Renal pelvis (tissue), 4 donors: ENCODE data around the gene IL18BP. TPM values are rescaled to one million over a fixed set of nuclear protein-coding genes. Genes with fewer than 3 reads are reported as not detected.

Experiments used
- DNase-seq: peaks from one replicate; pipeline ENCODE4 v3.0.0-alpha.2; 2013
- polyA plus RNA-seq, 3 donors: library from polyadenylated mRNA; unstranded; fragments of 120-200 nt; gene quantifications; one replicate each; pipeline ENCODE4 v1.2.1, GENCODE V29; 2013; ENCODE audit not compliant: insufficient read length in 3 of 3

IL18BP gene
- polyA plus RNA-seq, 3 donors: 8.1 to 16.5 (median 11.6) TPM

DNA sequence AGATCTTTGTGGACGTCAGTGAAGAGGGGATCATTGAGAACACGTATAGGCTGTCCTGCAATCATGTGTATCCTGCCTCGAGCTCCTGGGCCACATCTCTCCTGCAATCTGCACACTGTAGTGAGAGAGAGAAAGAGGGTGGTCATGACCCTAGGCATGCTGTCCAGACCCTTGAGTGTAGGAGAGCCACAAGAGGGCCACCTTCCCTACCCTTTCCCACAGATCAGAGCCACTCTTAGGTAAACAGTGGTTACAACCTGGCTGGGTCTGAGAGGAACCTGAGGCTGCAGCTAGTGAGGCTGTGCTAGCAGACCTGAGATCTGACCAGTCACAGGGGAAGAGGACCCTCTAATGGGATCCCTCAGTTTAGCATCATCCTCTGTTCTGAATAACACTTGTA is 3.9 kb upstream of the IL18BP start:
- no peak for DNase-seq

DNA sequence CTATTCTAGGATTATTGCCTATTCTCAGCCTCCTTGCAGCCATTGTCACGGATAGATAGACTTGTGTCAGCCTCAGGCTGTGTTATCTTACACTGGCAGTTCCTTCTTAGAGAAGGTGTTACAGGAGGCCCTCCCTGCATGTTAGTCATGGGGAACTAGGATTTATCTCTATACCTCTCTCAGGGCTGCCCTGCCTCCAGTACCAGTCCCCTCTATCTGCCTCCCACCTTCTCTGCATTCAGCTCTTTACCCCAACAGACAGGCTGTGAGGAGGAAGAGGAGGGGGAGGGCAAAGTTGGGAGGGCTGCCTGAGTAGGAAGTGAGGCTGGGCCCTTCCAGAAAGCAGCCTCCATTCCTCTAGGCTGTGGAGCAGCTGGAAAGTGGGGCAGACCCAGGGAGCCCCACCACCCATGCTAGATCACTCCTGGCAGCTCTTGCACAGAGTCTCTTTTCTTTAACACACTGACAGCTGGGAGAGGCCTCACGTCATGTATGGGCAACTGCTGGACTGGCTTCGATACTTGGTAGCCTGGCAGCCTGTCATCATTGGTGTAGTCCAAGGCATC is 2.9 kb upstream of the IL18BP start:
- no peak for DNase-seq

DNA sequence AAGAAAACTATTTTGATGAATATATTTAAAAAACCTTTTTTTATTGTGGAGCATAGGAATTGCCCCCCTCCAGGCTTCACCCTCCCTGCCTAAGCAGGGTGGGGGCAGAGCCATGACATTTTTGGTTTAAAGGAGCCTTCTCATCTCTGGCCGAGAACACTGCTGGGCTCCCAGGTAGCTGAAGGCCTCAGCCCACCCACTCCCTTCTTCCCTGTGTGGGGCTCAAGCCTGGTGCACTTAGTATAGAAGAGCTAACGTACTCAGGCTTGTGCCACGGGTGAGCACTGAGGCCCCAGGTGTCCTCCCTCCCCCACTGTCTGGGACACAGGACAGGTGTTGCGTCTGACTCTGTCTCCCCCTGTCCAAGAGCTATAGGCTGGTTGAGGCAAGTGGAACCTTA is 2.2 kb upstream of the IL18BP start:
- DNase-seq: no peak

DNA sequence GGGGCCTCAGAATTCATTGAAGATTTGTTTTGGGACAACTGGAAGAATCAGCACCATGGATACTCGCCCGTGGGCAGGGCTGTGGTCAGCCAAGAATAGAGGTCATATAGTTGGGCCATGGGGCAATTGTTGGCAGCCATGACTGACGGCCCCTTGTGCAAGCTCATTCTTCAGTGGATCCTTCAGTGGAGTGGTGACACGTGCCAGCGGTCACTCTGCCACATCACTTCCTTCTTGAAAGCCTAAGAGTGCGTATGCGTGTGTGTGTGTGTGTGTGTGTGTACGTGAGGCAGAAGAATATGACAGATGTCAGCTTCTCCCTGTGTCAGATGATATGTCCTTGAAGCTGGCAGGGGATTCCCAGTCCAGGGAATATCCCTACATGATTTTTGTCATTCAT is 1.8 kb upstream of the IL18BP start:
- DNase-seq: no peak

DNA sequence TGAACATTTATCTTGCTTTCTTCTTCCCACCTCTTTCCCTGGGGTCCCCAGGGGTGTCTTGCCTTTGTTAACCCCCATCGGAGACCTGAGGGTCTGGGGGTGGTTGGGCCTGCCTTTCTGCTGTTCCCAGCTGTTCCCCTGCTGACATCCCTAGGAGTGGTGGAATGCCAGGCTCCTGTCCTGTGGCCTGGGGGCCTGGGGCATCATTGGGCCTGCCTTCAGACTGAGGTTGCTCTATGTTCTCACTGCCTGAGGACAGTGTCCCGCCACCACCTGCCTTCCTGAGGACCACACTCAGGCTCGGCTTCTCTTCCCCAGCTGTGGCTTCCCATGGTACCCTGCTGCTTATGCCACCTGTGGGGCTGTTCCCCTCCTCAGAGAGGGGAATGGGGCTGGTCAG is 1.1 kb upstream of the IL18BP start:
- no peak for DNase-seq

DNA sequence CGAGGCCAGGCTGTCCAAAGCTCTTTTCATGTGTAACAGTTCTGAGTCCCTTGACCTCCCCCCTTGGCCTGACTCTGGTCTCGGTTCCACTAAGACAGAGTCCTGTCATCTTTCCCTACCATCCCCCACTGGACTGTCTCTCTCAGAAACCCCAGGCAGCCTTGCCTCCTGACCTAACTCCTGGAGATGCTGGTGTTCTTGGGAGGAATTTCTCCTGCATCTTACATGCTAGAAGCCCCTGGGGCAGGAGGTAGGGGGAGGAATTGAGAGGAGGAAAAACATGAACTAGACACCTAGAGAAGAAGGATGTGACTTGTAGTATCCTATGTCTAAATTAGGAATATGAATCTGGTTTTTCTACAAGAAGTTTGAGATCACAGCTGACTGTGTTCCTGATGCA is 648 bp upstream of the IL18BP start:
- no peak for DNase-seq

DNA sequence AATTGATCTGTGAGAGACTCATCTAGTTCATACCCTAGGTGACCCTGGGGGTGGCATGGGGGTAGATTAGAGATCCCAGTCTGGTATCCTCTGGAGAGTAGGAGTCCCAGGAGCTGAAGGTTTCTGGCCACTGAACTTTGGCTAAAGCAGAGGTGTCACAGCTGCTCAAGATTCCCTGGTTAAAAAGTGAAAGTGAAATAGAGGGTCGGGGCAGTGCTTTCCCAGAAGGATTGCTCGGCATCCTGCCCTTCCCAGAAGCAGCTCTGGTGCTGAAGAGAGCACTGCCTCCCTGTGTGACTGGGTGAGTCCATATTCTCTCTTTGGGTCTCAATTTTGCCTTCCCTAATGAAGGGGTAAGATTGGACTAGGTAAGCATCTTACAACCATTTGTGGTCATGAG is 653 bp downstream of the IL18BP start:
- no peak for DNase-seq

DNA sequence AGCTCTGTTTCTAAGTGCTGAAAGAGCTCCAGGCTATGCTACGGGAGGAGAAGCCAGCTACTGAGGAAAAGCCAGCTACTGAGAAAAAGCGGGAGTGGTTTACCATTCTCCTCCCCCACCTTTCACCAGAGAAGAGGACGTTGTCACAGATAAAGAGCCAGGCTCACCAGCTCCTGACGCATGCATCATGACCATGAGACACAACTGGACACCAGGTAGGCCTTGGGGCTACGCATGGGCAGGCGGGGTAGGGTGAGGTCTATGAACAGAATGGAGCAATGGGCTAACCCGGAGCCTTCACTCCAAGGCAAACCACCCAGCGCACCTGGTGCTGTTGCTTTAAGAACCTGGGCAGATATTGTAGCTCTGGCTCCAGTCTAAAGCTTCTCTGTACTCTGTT is 1.1 kb downstream of the IL18BP start:
- no peak for DNase-seq

DNA sequence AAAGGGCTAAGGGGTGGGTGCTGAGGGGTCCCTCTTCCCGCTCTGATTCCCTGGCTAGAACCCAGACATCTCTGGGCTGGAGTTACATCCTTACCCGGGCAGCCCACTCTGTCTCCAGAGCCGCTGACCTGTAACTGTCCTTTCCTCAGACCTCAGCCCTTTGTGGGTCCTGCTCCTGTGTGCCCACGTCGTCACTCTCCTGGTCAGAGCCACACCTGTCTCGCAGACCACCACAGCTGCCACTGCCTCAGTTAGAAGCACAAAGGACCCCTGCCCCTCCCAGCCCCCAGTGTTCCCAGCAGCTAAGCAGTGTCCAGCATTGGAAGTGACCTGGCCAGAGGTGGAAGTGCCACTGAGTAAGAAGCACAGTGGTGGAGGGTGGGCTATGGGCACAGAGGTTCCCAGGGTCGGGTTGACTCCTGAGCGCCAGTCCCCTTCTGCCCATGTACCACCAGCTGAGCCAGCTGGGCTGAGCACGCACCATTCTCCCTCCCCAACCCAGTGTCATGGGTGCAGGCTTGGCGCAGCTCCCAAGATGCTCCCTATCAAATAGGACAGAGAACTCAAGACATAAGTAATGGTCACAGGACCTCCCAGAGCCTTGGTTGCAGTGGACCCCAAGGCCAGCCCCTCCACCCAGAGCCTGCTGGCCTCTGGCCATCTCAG is 1.6 kb downstream of the IL18BP start:
- no peak for DNase-seq

DNA sequence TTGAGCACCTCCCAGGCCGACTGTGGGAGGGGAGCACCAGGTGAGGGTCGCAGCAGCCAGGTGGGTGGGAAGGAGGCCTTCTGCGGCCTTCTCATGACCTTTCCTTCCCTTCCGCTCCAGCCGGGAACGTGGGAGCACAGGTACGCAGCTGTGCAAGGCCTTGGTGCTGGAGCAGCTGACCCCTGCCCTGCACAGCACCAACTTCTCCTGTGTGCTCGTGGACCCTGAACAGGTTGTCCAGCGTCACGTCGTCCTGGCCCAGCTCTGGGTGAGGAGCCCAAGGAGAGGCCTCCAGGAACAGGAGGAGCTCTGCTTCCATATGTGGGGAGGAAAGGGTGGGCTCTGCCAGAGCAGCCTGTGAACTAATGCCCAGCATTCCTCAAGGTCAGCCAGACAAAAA is 2.6 kb downstream of the IL18BP start:
- no peak for DNase-seq

DNA sequence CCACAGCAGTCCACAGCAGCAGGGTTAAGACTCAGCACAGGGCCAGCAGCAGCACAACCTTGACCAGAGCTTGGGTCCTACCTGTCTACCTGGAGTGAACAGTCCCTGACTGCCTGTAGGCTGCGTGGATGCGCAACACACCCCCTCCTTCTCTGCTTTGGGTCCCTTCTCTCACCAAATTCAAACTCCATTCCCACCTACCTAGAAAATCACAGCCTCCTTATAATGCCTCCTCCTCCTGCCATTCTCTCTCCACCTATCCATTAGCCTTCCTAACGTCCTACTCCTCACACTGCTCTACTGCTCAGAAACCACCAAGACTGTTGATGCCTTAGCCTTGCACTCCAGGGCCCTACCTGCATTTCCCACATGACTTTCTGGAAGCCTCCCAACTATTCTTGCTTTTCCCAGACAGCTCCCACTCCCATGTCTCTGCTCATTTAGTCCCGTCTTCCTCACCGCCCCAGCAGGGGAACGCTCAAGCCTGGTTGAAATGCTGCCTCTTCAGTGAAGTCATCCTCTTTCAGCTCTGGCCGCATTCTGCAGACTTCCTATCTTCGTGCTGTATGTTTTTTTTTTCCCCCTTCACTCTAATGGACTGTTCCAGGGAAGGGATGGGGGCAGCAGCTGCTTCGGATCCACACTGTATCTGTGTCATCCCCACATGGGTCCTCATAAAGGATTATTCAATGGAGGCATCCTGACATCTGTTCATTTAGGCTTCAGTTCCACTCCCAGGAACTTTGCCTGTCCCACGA is 3.3 kb downstream of the IL18BP start:
- DNase-seq: no peak

DNA sequence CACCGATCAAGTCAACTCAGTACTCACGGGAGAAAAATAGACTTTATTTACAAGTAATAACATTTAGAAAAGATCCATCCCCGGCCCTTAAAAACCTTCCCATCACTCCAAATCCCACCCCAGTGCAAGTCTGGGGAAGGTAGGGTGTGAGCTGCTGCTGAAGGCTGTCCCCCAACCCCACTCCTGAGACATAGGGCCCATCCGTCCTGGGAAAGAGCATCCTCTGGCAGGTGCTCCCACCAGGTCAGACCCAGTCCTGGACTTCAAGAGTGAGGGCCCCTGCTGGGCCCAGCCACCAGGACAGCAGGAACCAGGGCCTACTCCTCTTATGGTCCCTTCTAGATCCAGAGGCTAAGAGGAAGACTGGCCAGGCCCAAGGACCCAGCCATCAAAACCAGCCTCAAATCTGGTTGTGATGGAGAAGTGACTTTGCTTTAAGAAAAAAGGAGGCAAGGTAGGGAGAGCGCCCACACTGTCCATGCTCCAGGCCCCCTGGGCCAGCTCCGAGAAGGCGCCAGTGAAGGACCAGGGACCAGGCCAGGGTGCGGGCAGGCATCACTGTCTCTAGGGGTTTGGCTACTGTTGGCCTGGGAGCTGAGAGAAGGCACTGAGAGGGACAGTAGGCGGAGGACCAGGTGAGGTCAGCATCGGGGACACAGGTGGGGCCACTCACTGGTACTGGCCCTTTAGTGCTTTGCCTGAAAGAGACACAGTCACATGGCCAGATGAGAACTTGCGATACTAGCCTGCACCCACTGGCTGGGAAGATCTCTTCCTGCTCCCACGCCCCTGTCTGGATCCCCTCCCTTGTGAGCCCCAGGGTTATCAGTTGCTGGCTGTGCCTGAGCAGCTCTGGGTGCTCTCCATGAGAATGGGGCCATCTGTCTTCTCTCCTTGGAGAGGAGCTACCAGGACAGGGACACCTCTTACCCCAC is 4.4 kb downstream of the IL18BP start:
- no peak for DNase-seq

DNA sequence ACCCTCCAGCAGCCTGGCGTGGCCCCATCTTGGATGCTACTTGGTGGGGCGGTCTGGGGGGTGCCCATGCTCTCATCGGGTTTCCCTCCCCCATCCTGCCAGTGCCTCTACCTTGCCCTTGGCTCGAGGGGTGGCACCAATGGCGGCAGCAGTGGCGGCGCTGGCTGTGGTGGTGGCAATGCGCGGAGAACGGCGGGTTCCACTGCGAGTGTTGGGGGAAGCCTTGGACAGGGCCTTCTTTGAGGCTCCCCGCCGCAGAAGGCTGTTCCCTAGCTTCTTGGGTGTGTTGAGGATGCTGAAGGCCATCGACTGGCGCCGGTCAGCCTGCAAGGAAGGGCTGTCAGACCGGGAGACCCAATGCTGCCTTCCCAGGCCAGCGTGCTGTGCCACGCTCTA is 5.1 kb downstream of the IL18BP start:
- DNase-seq: no peak

DNA sequence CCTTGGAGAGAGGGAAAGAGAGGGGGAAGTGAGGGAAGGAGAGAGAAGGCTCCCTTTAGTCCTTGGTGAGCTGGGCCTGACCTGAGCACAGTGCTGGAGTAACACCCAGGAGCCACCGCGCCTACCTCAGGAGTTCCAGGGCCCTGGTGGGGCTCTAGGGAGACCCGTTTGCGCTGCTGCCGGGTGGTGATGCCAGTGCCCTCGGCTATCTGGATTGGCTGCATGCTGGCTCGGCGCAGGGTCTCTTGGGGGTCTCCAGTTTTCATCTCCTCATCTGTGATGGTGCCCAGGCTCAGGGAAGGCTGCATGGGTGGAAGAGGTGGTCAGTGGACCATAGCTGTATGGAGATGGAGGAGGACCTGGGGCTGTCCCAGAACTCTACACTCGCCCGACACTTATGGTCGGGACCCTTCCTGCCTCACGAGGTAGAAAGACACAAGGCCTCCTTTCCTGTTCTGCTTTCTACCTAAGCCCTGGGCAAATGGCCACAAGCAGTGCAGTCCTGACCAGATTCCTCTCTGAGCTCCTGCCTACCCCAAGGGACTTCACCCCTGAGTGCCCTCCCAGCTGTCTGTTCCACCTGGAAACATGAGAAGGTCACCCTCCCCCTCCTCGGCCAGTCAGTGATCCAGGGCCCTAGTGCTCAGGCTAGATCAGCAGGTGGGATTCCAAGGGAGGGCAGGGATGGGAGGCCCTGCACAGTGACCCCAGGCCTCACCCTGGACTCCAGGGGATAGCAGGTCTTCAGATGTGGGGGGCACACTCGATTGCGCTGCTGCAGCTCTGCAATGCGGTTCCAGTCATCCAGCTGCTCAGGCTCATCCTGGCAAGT is 6.0 kb downstream of the IL18BP start:
- no peak for DNase-seq

DNA sequence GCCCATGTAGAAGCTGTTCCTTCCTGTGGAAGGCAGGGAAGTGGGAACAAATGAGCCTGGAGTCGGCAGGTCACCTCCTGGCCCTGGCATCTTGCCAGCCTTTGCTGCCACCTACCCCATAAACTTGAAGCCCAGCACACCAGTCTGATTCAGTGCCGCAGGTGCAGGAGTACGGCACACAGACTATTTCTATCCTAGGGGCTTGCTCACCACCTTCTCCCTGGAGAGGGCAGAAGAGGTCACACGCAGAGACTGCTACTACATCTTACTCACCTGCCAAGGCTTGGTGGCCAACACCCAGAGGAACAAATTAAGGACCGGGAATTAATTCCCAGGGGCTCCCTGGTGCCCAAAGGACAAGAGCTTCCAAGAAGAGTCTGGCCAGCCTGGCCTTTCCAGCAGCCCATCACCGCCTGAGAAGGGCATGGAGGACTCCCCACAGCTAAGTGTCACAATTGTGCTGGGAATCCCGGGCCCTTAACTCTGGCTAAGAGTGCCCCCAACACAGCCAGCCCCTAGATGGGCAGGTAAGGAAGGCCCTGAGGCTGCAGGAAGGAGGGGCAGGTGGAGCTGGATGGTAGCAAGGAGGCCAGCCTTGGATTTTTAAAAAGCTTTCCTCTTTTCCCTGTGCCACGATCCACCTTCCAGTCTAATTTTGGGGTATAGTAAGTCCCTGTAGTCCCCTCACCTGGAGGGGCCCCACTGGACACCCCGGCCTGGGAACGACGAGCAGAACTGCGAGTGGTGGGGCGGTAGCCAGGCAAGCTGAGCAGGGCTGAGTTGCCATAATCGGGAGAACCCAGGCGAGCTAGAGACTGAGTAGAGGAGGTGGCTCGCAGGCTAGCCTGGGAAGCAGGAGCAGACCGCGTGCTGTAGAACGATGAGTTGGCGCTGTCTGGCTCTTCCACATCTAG is 6.9 kb downstream of the IL18BP start:
- DNase-seq: no peak

DNA sequence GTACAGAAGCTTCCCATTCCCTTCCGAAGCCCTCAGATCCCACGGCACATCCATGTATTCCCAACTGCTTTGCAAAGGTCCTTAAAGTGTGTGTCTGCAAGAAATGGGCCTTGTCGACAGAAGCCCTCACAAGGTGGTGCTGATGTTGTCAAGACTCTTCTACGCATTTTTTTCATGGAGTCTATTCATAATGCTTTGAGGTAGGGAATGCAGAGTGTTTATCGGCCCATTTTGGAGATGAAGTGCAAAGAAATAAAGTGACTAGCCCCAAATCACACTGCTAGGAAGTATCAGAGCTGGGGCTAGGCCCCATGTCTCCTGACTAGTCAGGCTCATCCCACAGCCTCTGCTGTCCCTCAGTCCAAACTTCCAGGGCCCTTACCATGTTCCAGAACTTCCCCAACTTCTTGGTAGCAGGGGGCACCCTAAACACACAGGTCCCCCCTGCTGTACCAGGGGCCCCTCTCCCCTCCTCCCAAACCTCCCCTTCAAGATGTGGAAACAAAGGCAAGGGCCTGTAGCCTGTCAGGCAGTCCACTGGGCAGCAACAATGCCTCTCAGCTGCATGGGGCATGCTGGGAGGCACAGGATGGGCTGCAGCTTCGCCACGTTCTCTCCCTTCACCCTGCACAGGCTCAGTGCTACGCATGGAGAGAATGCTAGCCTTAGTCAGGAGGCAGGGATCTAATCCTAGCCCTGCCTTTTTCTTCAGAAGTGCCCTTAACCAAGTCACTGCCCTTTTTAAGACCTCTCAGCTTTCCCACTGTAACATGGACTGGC is 7.8 kb downstream of the IL18BP start:
- no peak for DNase-seq

DNA sequence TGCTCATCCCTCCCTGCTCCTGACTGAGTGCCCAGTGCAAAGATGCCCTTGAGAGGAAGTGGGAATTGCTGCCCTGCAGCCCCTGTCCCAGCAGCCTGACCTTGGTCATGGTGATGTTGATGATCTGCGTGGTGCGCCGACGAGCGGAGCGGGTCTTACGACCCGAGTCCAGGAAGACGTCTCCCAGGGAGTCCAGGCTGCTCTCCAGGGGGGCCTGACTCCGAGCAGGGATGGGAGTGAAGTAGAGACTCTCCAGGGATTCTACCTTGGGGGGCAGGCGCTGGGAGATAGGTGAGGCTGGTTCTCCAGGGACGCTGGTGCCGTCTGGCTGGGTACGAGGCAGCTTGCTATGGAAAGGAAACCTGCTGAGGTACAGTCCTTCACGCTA is 8.4 kb downstream of the IL18BP start:
- no peak for DNase-seq

DNA sequence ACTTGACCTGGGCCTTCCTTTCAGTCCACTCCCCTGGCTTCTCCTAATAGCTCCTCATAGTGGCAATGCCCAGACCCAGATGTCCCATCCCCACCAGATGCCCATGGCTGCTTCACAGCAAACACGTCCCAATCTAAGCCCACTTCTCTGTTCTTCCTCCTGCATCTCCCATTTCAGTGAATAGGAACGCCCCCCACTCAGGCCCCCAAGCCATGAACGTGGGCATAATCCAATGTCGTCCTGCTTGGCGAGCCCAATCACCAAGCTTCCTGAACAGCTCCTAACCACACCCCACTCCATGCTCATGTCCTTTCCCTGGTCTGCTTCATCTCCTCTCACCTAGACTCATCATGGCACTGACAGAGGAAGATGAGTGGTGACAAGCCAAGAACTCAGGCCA is 8.9 kb downstream of the IL18BP start:
- no peak for DNase-seq

DNA sequence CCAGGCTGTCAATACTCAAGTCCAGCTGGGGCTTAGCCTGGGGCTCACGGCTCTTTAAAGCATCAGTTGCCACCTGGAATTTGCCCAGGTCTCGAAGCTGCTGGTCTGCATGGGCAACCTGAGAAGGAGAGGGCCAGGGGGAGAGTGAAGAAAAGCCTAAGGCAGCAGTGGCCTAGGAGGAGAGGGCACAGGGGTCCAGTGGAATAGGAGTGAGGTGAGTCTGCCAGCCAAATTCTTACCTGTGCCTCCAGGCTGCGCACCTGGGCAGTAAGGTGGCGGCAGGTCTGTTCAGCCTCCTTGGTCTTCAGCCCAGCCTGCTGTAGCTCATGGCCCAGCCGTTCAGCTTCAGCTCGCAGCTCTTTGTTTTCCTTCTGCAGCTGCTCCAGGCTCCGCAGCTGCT is 10.0 kb downstream of the IL18BP start:
- DNase-seq: no peak

DNA sequence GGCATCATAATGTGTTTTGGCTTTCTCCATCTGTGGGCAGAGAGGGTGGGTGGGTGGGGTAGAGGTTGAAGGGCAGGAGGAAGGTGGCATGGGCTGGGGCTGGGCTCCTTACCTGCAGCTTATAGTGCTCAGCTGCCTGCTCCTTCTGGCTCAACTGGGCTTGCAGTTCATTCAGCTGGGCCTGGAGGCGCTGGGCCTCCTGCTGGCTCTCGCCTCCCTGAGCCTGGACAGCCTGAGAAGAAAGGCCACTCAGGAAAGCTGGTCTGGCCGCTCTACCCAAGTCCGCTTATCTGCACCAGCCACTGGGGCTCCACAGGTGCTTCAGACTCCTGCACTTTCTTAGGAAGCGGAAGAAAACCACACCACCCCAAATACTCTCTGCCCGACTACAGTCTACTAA is 10.4 kb downstream of the IL18BP start:
- DNase-seq: no peak
